H1 (cell line): ENCODE data around the gene PLA1A. TPM values are rescaled to one million over a fixed set of nuclear protein-coding genes. Genes with fewer than 3 reads are reported as not detected.

Source experiments
- CTCF ChIA-PET: fragments of 300-600 bp; sonication (Branson Sonifier 250); formaldehyde crosslinking; loops from one replicate; lab custom pipeline; 2021; ENCODE audit not compliant: partially characterized antibody; lab: Charles Lee
- POLR2A ChIA-PET: fragments of 300-600 bp; sonication (Branson Sonifier 250); formaldehyde crosslinking; loops from one replicate; lab custom pipeline; 2021; ENCODE audit warnings: inconsistent platforms; ENCODE audit not compliant: partially characterized antibody; lab: Charles Lee
- DNase-seq, 2 experiments: peaks; one replicate each; pipeline versions ENCODE4 v3.0.0 to v3.0.0-alpha.2; 2010 to 2022; ENCODE audit warnings: low spot score in 2 of 2, low read depth in 1 of 2, mixed read lengths in 1 of 2
- FAIRE-seq: peaks from 2 replicates; lab custom pipeline; 2011; peaks lifted over from hg19 to GRCh38; lab: Jason Lieb, UNC
- H2AFZ ChIP-seq: 2 replicates; pipeline ENCODE4 v1.8.1; 2012; ENCODE audit warnings: low read length, inconsistent platforms
- H2AK5ac ChIP-seq: 2 replicates; pipeline ENCODE4 v1.6.1; 2013; ENCODE audit warnings: low read depth, low read length
- H2BK120ac ChIP-seq: replicated peaks from 2 replicates; pipeline ENCODE3; 2013; ENCODE audit warnings: low read depth, low read length, inconsistent platforms
- H2BK12ac ChIP-seq: 2 replicates; pipeline ENCODE4 v1.6.1; 2013; ENCODE audit warnings: low read depth, low read length
- H2BK15ac ChIP-seq: 2 replicates; pipeline ENCODE4 v1.6.1; 2013; ENCODE audit warnings: low read length
- H2BK20ac ChIP-seq: 2 replicates; pipeline ENCODE4 v1.6.1; 2013; ENCODE audit warnings: low read length
- H2BK5ac ChIP-seq: 2 replicates; pipeline ENCODE4 v1.6.1; 2013; ENCODE audit warnings: low read depth, low read length
- H3K14ac ChIP-seq: 2 replicates; pipeline ENCODE4 v1.6.1; 2013; ENCODE audit warnings: inconsistent platforms; ENCODE audit not compliant: insufficient read length
- H3K18ac ChIP-seq: 2 replicates; pipeline ENCODE4 v1.6.1; 2013; ENCODE audit warnings: low read length; ENCODE audit errors: extremely low read depth
- H3K23ac ChIP-seq: 2 replicates; pipeline ENCODE4 v1.6.1; 2013; ENCODE audit warnings: inconsistent platforms; ENCODE audit not compliant: insufficient read length
- H3K23me2 ChIP-seq: 2 replicates; pipeline ENCODE4 v1.6.1; 2013; ENCODE audit warnings: low read depth, low read length
- H3K27ac ChIP-seq: 2 replicates; pipeline ENCODE4 v1.6.1; 2011; ENCODE audit warnings: low read depth, low read length, inconsistent platforms
- H3K27me3 ChIP-seq, 4 experiments: replicated peaks in 1 of 4; 1 replicate in 1 of 4; 2 replicates in 3 of 4; pipeline versions ENCODE4 v1.6.1 to v1.8.1; 2011 to 2013; ENCODE audit warnings: low read length in 3 of 4, mild to moderate bottlenecking in 3 of 4, inconsistent platforms in 2 of 4, mixed read lengths in 2 of 4, moderate library complexity in 1 of 4; ENCODE audit not compliant: control insufficient read depth in 3 of 4, insufficient read depth in 3 of 4; ENCODE audit errors: extremely low read depth in 1 of 4
- H3K36me3 ChIP-seq, 4 experiments: 2 replicates each; pipeline versions ENCODE4 v1.6.1 to v1.8.1; 2011 to 2013; ENCODE audit warnings: mild to moderate bottlenecking in 4 of 4, low read length in 3 of 4, moderate library complexity in 2 of 4, control low read depth in 1 of 4, inconsistent platforms in 1 of 4; ENCODE audit not compliant: insufficient read depth in 4 of 4, control insufficient read depth in 2 of 4
- H3K4ac ChIP-seq: replicated peaks from 2 replicates; pipeline ENCODE3; 2013; ENCODE audit warnings: low read length, low read depth, mixed read lengths, inconsistent platforms; ENCODE audit not compliant: insufficient read length
- H3K4me1 ChIP-seq, 4 experiments: replicated peaks in 1 of 4; 1 replicate in 1 of 4; 2 replicates in 3 of 4; pipeline versions ENCODE4 v1.6.1 to v1.8.1; 2011 to 2013; ENCODE audit warnings: low read length in 3 of 4, inconsistent platforms in 2 of 4, mixed read lengths in 1 of 4; ENCODE audit not compliant: insufficient read depth in 4 of 4, control insufficient read depth in 3 of 4
- H3K4me2 ChIP-seq, 2 experiments: 2 replicates each; pipeline versions ENCODE4 v1.6.1 to v1.8.1; 2011 to 2013; ENCODE audit warnings: low read depth in 2 of 2, low read length in 2 of 2, control low read depth in 1 of 2, inconsistent platforms in 1 of 2, mild to moderate bottlenecking in 1 of 2; ENCODE audit not compliant: insufficient read depth in 1 of 2
- H3K4me3 ChIP-seq, 4 experiments: fragments of 200-600, 300-600 bp in 1 of 4; sonication (generic), shearing (Covaris generic), sonication (Bioruptor Twin) in 1 of 4; 2 replicates each; pipeline versions ENCODE4 v1.5.1 to v1.8.1; 2011 to 2016; ENCODE audit warnings: low read length in 4 of 4, low read depth in 3 of 4, control low read depth in 2 of 4, inconsistent platforms in 2 of 4, mild to moderate bottlenecking in 2 of 4, mixed read lengths in 1 of 4, moderate library complexity in 1 of 4; ENCODE audit not compliant: insufficient read depth in 2 of 4; ENCODE audit errors: extremely low read depth in 1 of 4
- H3K56ac ChIP-seq: replicated peaks from 2 replicates; pipeline ENCODE3; 2013; ENCODE audit warnings: low read depth, mild to moderate bottlenecking, mixed read lengths, low read length, inconsistent platforms; ENCODE audit not compliant: insufficient read length
- H3K79me1 ChIP-seq: 2 replicates; pipeline ENCODE4 v1.6.1; 2013; ENCODE audit warnings: low read depth, low read length, control low read depth
- H3K79me2 ChIP-seq, 2 experiments: 2 replicates each; pipeline versions ENCODE4 v1.6.1 to v1.8.1; 2012 to 2013; ENCODE audit warnings: low read length in 2 of 2, mild to moderate bottlenecking in 2 of 2, inconsistent platforms in 1 of 2; ENCODE audit not compliant: insufficient read depth in 2 of 2, control insufficient read depth in 1 of 2
- H3K9ac ChIP-seq, 4 experiments: replicated peaks in 1 of 4; 1 replicate in 1 of 4; 2 replicates in 3 of 4; pipeline versions ENCODE4 v1.6.1 to v1.8.1; 2011 to 2013; ENCODE audit warnings: low read depth in 3 of 4, low read length in 3 of 4, control low read depth in 2 of 4, mild to moderate bottlenecking in 2 of 4, moderate library complexity in 2 of 4, inconsistent platforms in 1 of 4; ENCODE audit errors: extremely low read depth in 1 of 4
- H3K9me3 ChIP-seq, 2 experiments: 2 replicates each; pipeline versions ENCODE4 v1.6.1 to v1.8.1; 2012 to 2013; ENCODE audit warnings: mild to moderate bottlenecking in 2 of 2, moderate library complexity in 2 of 2, control low read depth in 1 of 2, inconsistent platforms in 1 of 2, low read depth in 1 of 2, low read length in 1 of 2, mixed read lengths in 1 of 2; ENCODE audit not compliant: insufficient read depth in 2 of 2
- H4K20me1 ChIP-seq, 2 experiments: replicated peaks in 1 of 2; 2 replicates each; pipeline versions ENCODE3 to v1.8.1; 2011 to 2013; ENCODE audit warnings: inconsistent platforms in 2 of 2, low read length in 2 of 2, mild to moderate bottlenecking in 1 of 2; ENCODE audit not compliant: insufficient read depth in 2 of 2, control insufficient read depth in 1 of 2
- H4K5ac ChIP-seq: 2 replicates; pipeline ENCODE4 v1.6.1; 2013; ENCODE audit warnings: low read length, low read depth, mixed read lengths, inconsistent platforms; ENCODE audit not compliant: insufficient read length
- H4K8ac ChIP-seq: 2 replicates; pipeline ENCODE4 v1.8.0; 2013; ENCODE audit warnings: mild to moderate bottlenecking, moderate library complexity, low read length, inconsistent platforms; ENCODE audit not compliant: insufficient read depth; ENCODE audit errors: extremely low read depth
- H4K91ac ChIP-seq: replicated peaks from 2 replicates; pipeline ENCODE3; 2013; ENCODE audit warnings: low read length, mixed read lengths, inconsistent platforms; ENCODE audit not compliant: insufficient read length
- CEBPB ChIP-seq: IDR thresholded peaks from 2 replicates; pipeline ENCODE4 v1.6.1; 2012; ENCODE audit warnings: low read depth, low read length
- CHD2 ChIP-seq: IDR thresholded peaks from 2 replicates; pipeline ENCODE4 v1.6.1; 2012; ENCODE audit warnings: low read length, improper control_type of control experiment
- FOSL1 ChIP-seq: IDR thresholded peaks from 2 replicates; pipeline ENCODE4 v1.6.1; 2011; ENCODE audit warnings: mild to moderate bottlenecking, low read depth, low read length, moderate library complexity; ENCODE audit not compliant: insufficient read depth
- KDM4A ChIP-seq: IDR thresholded peaks from one replicate; pipeline ENCODE4 v1.7.1; 2012; ENCODE audit warnings: low read depth, mild to moderate bottlenecking, moderate library complexity, low read length, inconsistent platforms; ENCODE audit not compliant: severe bottlenecking
- RNF2 ChIP-seq: fragments of 200-900, 300-1000 bp; sonication (generic); IDR thresholded peaks from 2 replicates; pipeline ENCODE4 v1.7.1; 2016; ENCODE audit warnings: borderline replicate concordance, low read depth, mild to moderate bottlenecking, antibody characterized with exemption, low read length; ENCODE audit not compliant: poor library complexity, severe bottlenecking; ENCODE audit errors: missing control alignments
- SUZ12 ChIP-seq: fragments of 200-600 bp; sonication (generic); IDR thresholded peaks from 2 replicates; pipeline ENCODE4 v1.6.1; 2012; ENCODE audit warnings: mild to moderate bottlenecking, inconsistent platforms, low read length, moderate library complexity, mixed read lengths
- TEAD4 ChIP-seq: IDR thresholded peaks from 2 replicates; pipeline ENCODE4 v1.6.1; 2012; ENCODE audit warnings: low read depth, low read length, inconsistent platforms, mixed read lengths
- ZNF274 ChIP-seq: IDR thresholded peaks from 2 replicates; pipeline ENCODE4 v1.7.0; 2012; ENCODE audit warnings: low read length, borderline replicate concordance; ENCODE audit errors: extremely low read depth
- WGBS, 2 experiments: shearing (Covaris generic) in 1 of 2; methylation state at CpG; one replicate each; pipeline versions ENCODE4 v1.1.6 to v1.1.7; 2013 to 2015; ENCODE audit warnings: low lambda C conversion rate in 2 of 2, mixed read lengths in 2 of 2, inconsistent platforms in 1 of 2, low coverage in 1 of 2, missing lambda C conversion rate in 1 of 2; ENCODE audit not compliant: insufficient replicate concordance in 2 of 2, insufficient coverage in 1 of 2, insufficient read length in 1 of 2; ENCODE audit errors: extremely low coverage in 1 of 2, missing lambda C conversion rate in 1 of 2; 5-methylcytosine and 5-hydroxymethylcytosine counted together
- polyA plus RNA-seq, 7 experiments: library from polyadenylated mRNA; depleted of rRNA in 3 of 7; stranded (reverse) in 5 of 7; unstranded in 2 of 7; fragments of >200 nt in 5 of 7; fragments of 200-250 nt in 2 of 7; gene quantifications; 1 replicate in 5 of 7; 2 replicates in 1 of 7; 4 replicates in 1 of 7; pipeline versions ENCODE4 v1.2.1 to v1.2.3, GENCODE V29; 2011 to 2013; ENCODE audit warnings: missing spikeins in 2 of 7, mixed read lengths in 2 of 7
- total RNA-seq: library from RNA; stranded (reverse); fragmentation: NEBNext Ultra II Directional; extraction: Animal tissue kit (Norgen Biotek cat#: 25700); gene quantifications from 2 replicates; pipeline ENCODE4 v1.2.1, GENCODE V29; 2021

Gene PLA1A
- total and polyA plus RNA-seq, 2 of the 8 experiments (the other 6 are each of a cell fraction or from before 2014, with no cell fraction given): not detected

DNA sequence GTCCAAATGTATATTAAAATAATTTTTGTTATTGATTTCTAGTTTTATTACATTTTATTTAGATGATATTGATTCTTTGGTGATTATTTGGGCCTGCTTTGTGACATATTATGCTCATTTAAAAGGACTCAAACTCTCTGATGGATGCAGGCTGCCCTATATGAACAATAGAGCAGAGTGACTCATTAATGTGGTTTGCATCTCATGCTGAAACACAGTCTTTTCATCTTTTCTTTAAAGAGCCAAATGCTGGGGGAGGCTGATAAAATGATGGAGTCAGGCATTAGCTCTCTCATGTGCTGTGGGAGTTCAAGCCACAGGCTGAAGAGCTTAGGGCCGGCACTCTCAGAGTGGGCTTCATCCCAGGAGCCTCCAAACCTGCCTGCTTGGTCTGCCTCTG lies 7.2 kb downstream of the PLA1A start:
- no peak overlapping the region for H3K9ac ChIP-seq
- no peaks in the 10 kb centered on the region; the same call in 1 of the 2 replicates for H3K23me2 ChIP-seq
- H2BK15ac ChIP-seq: no peak overlapping the region
- H3K4ac ChIP-seq: no peak overlapping the region
- no peak overlapping the region for H2BK5ac ChIP-seq
- no peak overlapping the region for H2BK12ac ChIP-seq
- H2AK5ac ChIP-seq: no peak overlapping the region
- no peak for TF ChIP-seq CEBPB
- no peak for TF ChIP-seq FOSL1
- no peak for TF ChIP-seq KDM4A
- TF ChIP-seq ZNF274: no peak
- TF ChIP-seq CHD2: no peak
- no peak for TF ChIP-seq TEAD4
- no peak for TF ChIP-seq SUZ12
- TF ChIP-seq RNF2: no peak
- H3K14ac ChIP-seq: no peak overlapping the region
- no peak overlapping the region for H3K4me2 ChIP-seq
- H3K18ac ChIP-seq: no peak overlapping the region
- 84% methylated on average over 1 of the region's 1 CpG; no CpG with 5 or more reads in 1 of the 2 experiments for WGBS, 2 experiments
- no peak overlapping the region for H3K23ac ChIP-seq
- no peaks in the 10 kb centered on the region for H3K79me2 ChIP-seq
- H3K56ac ChIP-seq: no peak overlapping the region
- no peak overlapping the region for H4K91ac ChIP-seq
- no peak overlapping the region for H3K27ac ChIP-seq
- no peaks in the 10 kb centered on the region for H3K27me3 ChIP-seq
- H3K4me3 ChIP-seq: no peak overlapping the region
- H3K79me1 ChIP-seq: no peaks in the 10 kb centered on the region
- no peaks in the 10 kb centered on the region for H3K36me3 ChIP-seq
- H2AFZ ChIP-seq: no peak overlapping the region
- 0 out of 2 replicates have a peak overlapping the region, but pooled peaks have one; percentile 59 for H4K8ac ChIP-seq
- FAIRE-seq (no peak), DNase-seq (no peak)
- CTCF ChIA-PET: interaction anchor here (0.6 to 1.1 kb wide), 3 partner anchors 23 to 77 kb away, joined by 3 read pairs; no protein-coding TSS in a partner anchor
- no peak overlapping the region for H2BK120ac ChIP-seq
- no peaks in the 10 kb centered on the region for H4K20me1 ChIP-seq
- no peak overlapping the region for H2BK20ac ChIP-seq
- H4K5ac ChIP-seq: no peak overlapping the region
- peaks cover 0 to 3% (median 0%) of the 10 kb centered on the region in 4 experiments; a peak in 4 of 7 replicates for H3K4me1 ChIP-seq
- POLR2A ChIA-PET: interaction anchor here (0.6 kb wide), 1 partner anchor 26 kb away, joined by 3 read pairs; no protein-coding TSS in a partner anchor
- H3K9me3 ChIP-seq: no peaks in the 10 kb centered on the region
